Measurements from ENCODE around the gene RAB30.
A peak's percentile ranks its signal among the peaks of the same experiment; 100 is the strongest.
"Not testable (repeated sequence)": the region's sequence is repeated elsewhere in the genome, so short reads cannot be mapped to it uniquely, and the experiment has no call there.

The RAB30 gene

GRCh38 chr11:83035070-83035854 is 36.4 kb downstream of the RAB30 start:
- no peak for DNase-seq

DNA sequence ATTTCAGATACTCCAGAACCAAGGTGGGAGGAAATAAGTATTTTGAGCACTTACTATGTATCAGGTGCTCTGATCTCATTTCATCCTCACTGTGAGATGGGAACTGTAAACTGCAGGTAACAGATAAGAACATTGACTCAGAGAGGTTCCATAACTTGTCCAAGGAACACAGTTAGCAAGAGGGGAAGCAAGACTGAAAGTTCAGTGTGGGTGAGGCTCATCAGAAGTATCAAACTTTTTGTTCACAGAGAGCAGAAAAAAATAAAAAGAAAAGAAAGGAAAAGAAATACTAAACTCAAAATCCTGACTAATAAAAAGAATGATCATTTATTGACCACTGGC is 37.1 kb downstream of the RAB30 start:
- no peak for DNase-seq

GRCh38 chr11:83033972-83034672 is 37.6 kb downstream of the RAB30 start:
- DNase-seq, result peak; percentile 76

DNA sequence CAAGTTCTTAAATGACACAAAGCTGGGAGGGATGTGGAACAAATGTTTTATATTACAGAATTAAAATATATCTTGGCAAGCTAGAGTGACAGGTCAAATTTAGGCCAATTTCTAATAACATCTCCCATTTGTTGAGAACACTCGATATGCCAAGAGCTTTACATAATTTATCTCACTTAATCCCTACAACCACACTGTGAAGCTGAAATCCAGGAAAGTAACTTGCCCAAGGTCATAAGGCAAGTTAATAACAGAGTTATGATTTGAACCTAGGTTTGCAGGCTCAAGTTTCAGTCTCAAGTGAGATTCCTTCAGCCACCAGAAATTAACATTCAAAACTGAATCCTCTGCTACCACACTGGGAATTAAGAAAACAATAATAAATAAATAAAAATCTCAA is 38.3 kb downstream of the RAB30 start:
- no peak for DNase-seq

DNA sequence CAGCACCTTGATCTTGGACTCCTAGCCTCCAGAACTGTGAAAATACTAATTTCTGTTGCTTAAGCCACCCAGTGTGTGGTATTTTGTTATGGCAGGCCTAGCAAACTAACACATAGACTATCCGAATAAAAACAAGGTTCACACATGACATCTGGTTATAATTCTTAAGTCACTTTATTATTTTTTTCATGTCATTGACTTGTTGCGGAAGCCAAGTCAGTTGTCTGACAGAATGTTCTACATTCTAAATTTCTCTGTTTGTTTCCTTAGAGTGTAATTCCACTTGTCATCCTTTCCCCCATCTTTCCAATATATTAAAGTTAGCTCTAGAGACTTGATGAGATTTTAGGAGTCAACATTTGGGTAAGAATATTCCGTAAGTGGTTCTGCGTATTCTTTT is 40.6 kb downstream of the RAB30 start:
- DNase-seq, result no peak

- no peak for DNase-seq
Measured at GRCh38 chr11:83027794-83028193, 43.9 kb downstream of the RAB30 start.

GRCh38 chr11:83027289-83027688 is 44.4 kb downstream of the RAB30 start:
- DNase-seq, result no peak

DNA sequence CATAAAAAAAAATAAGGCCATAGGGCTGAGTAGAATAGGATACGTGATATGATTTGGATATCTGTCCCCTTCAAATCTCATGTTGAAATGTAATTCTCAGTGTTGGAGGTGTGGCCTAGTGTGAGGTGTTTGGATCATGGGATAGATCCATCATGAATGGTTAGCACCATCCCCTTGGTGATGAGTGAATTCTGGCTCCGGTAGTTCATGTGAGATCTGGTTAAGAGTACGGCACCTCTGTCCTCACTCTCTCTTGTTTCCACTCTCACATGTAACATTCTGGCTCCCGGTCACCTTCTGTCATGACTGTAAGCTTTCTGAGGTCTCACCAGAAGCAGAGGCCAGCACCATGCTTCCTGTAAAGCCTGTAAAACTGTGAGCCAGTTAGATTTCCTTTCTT is 45.5 kb downstream of the RAB30 start:
- no peak for DNase-seq

DNA sequence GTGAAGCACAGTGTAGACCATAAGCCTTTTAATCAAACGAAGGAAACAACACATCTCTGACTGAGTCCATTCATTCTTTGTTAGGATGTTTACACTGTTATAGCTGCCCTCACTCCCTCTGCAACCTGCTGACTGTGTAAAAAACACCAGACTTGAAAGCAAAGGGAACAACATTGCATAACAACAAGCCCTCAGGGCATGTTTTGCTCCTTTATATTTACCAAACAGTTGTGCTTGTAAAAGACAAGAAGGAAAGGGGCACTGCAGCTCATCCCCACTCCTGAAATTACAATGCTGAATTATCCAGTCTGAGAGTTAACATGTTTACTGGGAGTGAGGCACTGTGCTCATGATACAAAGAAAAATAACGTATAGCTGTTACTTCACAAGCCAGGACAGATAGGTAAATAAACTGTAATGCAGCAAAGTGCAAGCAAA is 46.4 kb downstream of the RAB30 start:
- no peak for DNase-seq

GRCh38 chr11:83024270-83024854 is 47.3 kb downstream of the RAB30 start:
- no peak for DNase-seq

DNA sequence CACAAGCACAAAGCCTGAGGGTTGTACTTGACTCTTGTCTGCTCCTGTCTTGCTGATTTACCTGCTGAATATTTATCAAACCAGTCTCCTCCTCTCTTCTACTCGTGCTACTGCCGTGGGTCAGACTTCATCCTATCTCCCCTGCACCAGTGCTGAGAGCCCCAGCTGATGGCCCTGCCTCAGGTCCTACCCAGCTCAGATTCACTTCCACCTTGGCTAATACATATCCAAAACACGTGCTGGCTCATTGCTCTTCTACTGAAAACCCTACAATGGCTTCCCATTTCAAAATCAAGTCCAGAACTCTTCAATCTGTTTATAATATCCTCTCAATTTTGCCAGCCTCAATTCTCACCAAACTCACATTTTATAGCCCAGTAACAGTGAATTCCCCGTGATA is 48.3 kb downstream of the RAB30 start:
- DNase-seq, result no peak

DNA sequence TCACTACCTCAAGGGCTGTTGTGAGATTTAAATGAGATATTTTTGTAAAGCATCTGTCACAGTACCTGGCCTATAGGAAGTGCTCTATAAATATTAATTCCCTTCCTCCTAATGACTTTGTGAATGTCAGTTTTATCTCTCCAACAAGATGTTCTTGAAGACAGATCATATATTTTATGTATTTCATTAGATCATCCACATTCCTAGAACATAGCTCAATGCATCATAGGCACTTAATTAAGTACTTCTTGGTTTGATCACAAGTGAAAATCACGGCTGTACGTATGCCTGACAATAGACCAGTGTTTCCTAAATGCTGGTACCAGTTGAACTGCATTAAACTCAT is 49.9 kb downstream of the RAB30 start:
- no peak for DNase-seq

DNA sequence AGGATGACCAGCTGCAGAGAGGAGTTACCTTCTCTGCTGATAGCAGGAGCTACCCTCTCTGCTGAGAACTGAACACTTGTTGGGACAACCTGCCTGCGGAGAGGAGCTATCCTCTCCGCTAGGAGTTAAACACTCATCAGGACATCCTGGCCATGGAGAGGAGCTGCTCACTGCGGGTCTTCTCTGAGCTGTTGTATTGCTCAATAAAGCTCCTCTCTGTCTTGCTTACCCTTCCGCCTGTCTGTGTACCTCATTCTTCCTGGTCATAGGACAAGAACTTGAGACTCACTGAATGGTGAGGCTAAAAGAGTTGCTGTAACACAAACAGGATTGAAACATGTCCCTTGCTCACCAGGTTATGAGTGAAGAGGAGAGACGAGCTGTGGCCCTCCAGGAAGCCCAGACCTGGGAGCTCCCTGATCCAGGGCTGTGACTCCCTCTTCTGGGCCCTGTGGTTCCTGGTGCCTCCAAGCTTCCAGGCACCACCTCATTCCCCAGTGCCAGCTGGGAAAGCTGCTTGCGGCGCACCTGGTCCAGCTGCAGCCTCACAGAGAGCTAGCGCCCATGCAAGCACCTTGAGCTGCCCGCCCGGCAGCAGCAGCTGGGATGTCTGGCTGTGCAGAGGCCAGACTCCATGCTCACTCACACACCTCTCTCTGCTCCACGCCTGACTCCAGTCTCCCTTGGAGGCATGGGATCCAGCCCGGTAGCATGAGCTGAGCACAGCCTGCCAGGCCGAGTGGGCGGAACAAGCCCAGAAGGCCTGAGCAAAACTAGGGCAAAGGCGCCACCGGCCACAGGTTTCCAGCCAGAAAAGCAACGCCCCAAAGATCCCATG is 50.5 kb downstream of the RAB30 start:
- no peak for DNase-seq

GRCh38 chr11:83019888-83020579 is 51.7 kb downstream of the RAB30 start:
- DNase-seq, result no peak

GRCh38 chr11:83014951-83015350 is 56.7 kb downstream of the RAB30 start:
- no peak for DNase-seq

DNA sequence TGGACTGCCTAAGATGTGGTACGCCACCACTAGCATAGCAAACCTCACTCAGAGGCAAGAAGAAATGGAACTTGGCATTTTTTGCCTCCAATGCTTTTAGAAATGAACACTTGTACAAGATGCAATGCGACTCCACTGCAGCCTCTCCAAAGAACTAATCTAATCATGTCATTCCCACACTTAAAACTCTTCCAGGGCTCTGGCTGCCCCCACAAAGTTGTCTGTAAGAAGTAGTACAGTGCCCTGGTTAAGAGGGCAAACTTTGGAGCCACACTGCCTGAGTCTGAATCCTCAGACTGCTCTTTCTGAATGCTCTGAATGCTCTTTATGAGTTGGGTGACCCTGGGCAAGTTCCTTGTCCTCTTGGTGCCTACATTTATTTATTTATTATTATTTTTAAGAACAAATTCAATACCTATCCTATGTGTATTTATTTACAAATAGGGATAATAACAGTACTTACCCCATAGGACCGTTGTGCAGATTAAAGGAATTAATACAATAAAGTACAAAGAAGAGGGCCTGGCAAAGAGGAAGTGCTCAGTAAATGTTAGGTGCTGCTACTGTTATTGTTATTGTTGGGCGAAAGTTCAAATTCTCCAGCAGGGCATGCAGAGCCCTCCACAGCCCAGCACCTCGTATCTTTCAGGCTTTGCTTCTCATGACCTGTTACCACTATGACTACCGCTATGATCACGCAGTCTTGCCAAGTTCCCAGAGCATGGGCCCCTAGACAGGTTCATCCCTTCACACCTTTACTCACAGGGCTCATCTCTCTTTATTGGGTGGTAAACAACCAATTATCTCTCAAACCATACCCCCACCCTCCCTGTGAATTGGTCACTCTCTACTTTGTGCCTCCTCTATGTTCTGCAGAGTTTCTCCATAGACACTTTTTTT is 59.3 kb downstream of the RAB30 start:
- no peak for DNase-seq

- no peak for DNase-seq
Measured at GRCh38 chr11:83011333-83012167, 60.1 kb downstream of the RAB30 start.

DNA sequence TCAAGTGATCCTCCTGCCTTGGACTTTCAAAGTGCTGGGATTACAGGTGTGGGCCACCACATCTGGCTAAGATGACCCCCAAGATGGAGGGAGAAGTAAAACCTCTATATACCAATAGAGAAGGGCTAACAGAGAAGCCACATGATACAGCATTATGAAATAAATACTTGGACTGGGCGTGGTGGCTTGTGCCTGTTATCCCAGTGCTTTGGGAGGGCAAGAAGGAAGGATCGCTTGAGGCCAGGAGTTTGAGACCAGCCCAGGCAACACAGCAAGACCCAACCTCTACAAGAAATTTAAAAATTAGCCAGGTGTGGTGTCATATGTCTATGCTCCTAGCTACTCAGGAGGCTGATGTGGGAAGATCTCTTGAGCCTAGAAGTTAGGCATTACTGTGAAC is 61.7 kb downstream of the RAB30 start:
- no peak for DNase-seq

DNA sequence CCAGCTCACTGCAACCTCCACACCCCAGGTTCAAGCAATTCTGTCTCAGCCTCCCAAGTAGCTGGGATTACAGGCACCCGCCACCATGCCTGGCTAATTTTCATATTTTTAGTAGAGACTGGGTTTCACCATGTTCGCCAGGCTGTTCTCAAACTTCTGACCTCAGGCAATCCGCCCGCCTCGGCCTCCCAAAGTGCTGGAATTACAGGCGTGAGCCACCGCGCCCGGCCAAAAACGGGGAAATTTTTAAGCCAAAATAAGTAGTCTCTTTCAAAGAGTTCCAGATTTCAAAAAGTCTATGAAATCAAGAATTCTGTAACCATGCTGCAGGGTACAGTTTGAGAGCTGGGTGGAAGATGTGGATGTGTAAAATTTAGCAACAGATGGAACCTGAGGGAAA is 62.6 kb downstream of the RAB30 start:
- not testable (repeated sequence) for DNase-seq

DNA sequence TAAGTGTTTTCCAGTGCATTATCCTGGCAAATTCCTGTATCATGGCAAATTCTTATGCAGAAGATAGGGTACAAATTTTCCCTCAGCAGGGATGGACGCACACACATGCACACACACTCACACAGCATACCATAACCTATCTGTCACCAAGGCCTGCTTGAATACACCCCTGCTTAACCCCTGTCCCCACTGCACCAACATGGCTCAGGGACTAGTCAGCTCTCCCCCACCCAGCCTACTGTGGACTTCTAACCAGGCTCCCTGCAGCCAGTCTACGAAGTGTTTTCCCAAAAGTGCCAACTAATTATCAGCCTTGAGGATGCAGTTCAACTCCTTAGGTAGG is 63.1 kb downstream of the RAB30 start:
- DNase-seq, result no peak
